HepG2 (cell line): ENCODE results near the gene NSMF. TPM values are rescaled to one million over a fixed set of nuclear protein-coding genes. Genes with fewer than 3 reads are reported as not detected.

Source experiments
- AGO1 ChIP-seq: fragments of 200-400 bp; formaldehyde crosslinking; IDR thresholded peaks from 2 replicates; pipeline ENCODE4 v1.6.1; 2017; ENCODE audit warnings: mild to moderate bottlenecking, low read depth, low read length, moderate library complexity; ENCODE audit not compliant: poor library complexity, severe bottlenecking
- FOXA1 ChIP-seq, 2 experiments: fragments of 450-650 bp in 1 of 2; sonication (generic) in 1 of 2; formaldehyde crosslinking in 1 of 2; IDR thresholded peaks; 2 replicates each; pipeline versions ENCODE4 v1.4.0 to v1.6.1; 2016 to 2020; ENCODE audit warnings: missing genetic modification reagents in 1 of 2
- KDM2A ChIP-seq: sonication (generic); formaldehyde crosslinking; IDR thresholded peaks from 2 replicates; pipeline ENCODE4 v1.4.0; 2020; ENCODE audit warnings: low read depth, missing genetic modification reagents, borderline replicate concordance
- MAZ ChIP-seq, 2 experiments: sonication (generic) in 1 of 2; formaldehyde crosslinking in 1 of 2; IDR thresholded peaks; 2 replicates each; pipeline versions ENCODE4 v1.5.0 to v1.6.1; 2012 to 2020; ENCODE audit warnings: low read depth in 2 of 2, mild to moderate bottlenecking in 2 of 2, borderline replicate concordance in 1 of 2, improper control_type of control experiment in 1 of 2, low read length in 1 of 2, missing genetic modification reagents in 1 of 2, moderate library complexity in 1 of 2
- MIER2 ChIP-seq: IDR thresholded peaks from 2 replicates; pipeline ENCODE4 v1.6.1; 2016; ENCODE audit warnings: missing biosample characterization, missing genetic modification reagents
- MTA1 ChIP-seq: sonication (generic); formaldehyde crosslinking; IDR thresholded peaks from 2 replicates; pipeline ENCODE4 v1.4.0; 2020; ENCODE audit warnings: missing genetic modification reagents, mild to moderate bottlenecking, borderline replicate concordance
- NFIB ChIP-seq: sonication (generic); formaldehyde crosslinking; IDR thresholded peaks from 2 replicates; pipeline ENCODE4 v1.9.0; 2021; ENCODE audit warnings: missing genetic modification reagents, mild to moderate bottlenecking, borderline replicate concordance
- NONO ChIP-seq, 2 experiments: fragments of 450-650 bp in 1 of 2; sonication (generic) in 1 of 2; formaldehyde crosslinking in 1 of 2; IDR thresholded peaks in 1 of 2; conservative IDR thresholded peaks in 1 of 2; 2 replicates each; pipeline versions ENCODE4 v1.6.1 to v1.8.0; 2017 to 2022; ENCODE audit warnings: mild to moderate bottlenecking in 1 of 2, missing genetic modification reagents in 1 of 2, moderate library complexity in 1 of 2
- PITX1 ChIP-seq: sonication (generic); formaldehyde crosslinking; IDR thresholded peaks from 2 replicates; pipeline ENCODE4 v1.5.1; 2020; ENCODE audit warnings: mild to moderate bottlenecking, missing genetic modification reagents
- TBX2 ChIP-seq: sonication (generic); formaldehyde crosslinking; IDR thresholded peaks from 2 replicates; pipeline ENCODE4 v1.5.0; 2020; ENCODE audit warnings: missing genetic modification reagents, mild to moderate bottlenecking, borderline replicate concordance
- TCF7L2 ChIP-seq: IDR thresholded peaks from 2 replicates; pipeline ENCODE4 v1.6.1; 2011; ENCODE audit warnings: mild to moderate bottlenecking, low read depth, low read length, moderate library complexity
- ZFP36 ChIP-seq: fragments of 150-350 bp; IDR thresholded peaks from 2 replicates; pipeline ENCODE4 v1.6.1; 2018; ENCODE audit warnings: borderline replicate concordance, low read length, low read depth; ENCODE audit not compliant: partially characterized antibody
- ZMAT3 ChIP-seq: sonication (generic); formaldehyde crosslinking; conservative IDR thresholded peaks from 2 replicates; pipeline ENCODE4 v1.7.0; 2021; ENCODE audit warnings: missing genetic modification reagents
- ZNF136 ChIP-seq: sonication (generic); formaldehyde crosslinking; IDR thresholded peaks from 2 replicates; pipeline ENCODE4 v1.8.1; 2022; ENCODE audit warnings: low read depth, mild to moderate bottlenecking, moderate library complexity, missing genetic modification reagents
- ZNF20 ChIP-seq: sonication (generic); formaldehyde crosslinking; IDR thresholded peaks from 2 replicates; pipeline ENCODE4 v1.4.0; 2020; ENCODE audit warnings: mild to moderate bottlenecking, moderate library complexity, missing genetic modification reagents
- ZNF788 ChIP-seq: sonication (generic); formaldehyde crosslinking; IDR thresholded peaks from 2 replicates; pipeline ENCODE4 v1.5.0; 2020; ENCODE audit warnings: mild to moderate bottlenecking, missing genetic modification reagents, borderline replicate concordance
- polyA plus RNA-seq, 8 experiments: library from polyadenylated mRNA; depleted of rRNA in 3 of 8; stranded (reverse) in 7 of 8; unstranded in 1 of 8; fragments of >200 nt; fragmentation: Illumina TruSeq in 4 of 8; extraction: Trizol in 4 of 8; gene quantifications; 2 replicates each; pipeline versions ENCODE4 v1.2.1 to v1.2.3, GENCODE V29; 2011 to 2016; ENCODE audit warnings: low read depth in 4 of 8, missing spikeins in 1 of 8, mixed read lengths in 1 of 8; ENCODE audit not compliant: insufficient read depth in 1 of 8
- total RNA-seq, 5 experiments: library from RNA; depleted of rRNA; stranded (reverse); fragments of >200 nt; fragmentation: Illumina TruSeq; extraction: Trizol; gene quantifications; 2 replicates each; pipeline ENCODE4 v1.2.3, GENCODE V29; 2016; ENCODE audit warnings: low read depth in 1 of 5
- TF ChIP-seq, protein P1 (sequence below): sonication (generic); formaldehyde crosslinking; IDR thresholded peaks from 2 replicates; pipeline ENCODE4 v1.4.0; 2020; ENCODE audit warnings: mild to moderate bottlenecking, missing genetic modification reagents
- TF ChIP-seq, protein P2 (sequence below): sonication (generic); formaldehyde crosslinking; IDR thresholded peaks from 2 replicates; pipeline ENCODE4 v1.5.0; 2020; ENCODE audit warnings: mild to moderate bottlenecking, missing genetic modification reagents
- TF ChIP-seq, protein P3 (sequence below): sonication (generic); formaldehyde crosslinking; IDR thresholded peaks from 2 replicates; pipeline ENCODE4 v1.9.0; 2021; ENCODE audit warnings: missing genetic modification reagents, mild to moderate bottlenecking, borderline replicate concordance

The NSMF gene
- total and polyA plus RNA-seq, 2 of the 13 experiments (the other 11 are each of a cell fraction or from before 2014, with no cell fraction given) = 44.3 to 183 TPM

DNA sequence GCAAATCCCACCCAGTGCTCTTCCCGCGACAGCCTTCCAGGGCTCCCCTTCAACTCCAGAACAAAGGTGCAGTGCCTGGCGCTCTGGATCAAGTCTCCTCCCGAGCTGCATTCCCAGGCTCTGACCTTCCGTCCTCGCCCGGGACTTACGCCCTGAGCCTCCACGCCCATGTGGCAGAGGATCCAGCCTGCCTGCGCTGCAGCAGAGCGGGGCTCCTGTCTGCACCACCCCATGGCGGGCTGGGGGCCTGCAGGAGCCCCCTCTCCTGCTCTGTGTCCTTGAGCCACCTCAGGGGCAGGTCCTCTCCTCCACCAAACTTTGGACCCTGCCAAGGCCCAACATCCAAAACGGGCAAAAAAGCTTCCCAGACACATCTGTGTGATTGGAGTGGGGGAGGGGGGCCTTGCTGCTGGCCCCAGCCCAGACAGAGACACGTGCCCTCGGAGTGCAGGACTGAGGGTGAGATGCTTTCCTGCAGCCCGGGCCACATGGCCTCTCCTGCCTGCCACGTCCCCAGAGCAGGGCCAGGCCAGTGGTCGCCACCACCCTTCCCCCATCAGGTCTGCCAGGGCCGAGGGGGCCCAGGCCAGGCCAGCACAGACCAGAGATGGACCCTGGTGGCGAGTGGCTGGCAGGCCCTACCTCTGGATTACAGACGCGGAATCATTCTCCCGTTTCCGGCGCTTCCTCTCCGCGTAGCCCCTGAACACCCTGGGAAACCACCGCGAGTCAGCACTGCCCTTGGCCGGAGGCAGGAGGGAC, 4.4 kb downstream of the NSMF start (continued):
- TF ChIP-seq, protein P1, sequence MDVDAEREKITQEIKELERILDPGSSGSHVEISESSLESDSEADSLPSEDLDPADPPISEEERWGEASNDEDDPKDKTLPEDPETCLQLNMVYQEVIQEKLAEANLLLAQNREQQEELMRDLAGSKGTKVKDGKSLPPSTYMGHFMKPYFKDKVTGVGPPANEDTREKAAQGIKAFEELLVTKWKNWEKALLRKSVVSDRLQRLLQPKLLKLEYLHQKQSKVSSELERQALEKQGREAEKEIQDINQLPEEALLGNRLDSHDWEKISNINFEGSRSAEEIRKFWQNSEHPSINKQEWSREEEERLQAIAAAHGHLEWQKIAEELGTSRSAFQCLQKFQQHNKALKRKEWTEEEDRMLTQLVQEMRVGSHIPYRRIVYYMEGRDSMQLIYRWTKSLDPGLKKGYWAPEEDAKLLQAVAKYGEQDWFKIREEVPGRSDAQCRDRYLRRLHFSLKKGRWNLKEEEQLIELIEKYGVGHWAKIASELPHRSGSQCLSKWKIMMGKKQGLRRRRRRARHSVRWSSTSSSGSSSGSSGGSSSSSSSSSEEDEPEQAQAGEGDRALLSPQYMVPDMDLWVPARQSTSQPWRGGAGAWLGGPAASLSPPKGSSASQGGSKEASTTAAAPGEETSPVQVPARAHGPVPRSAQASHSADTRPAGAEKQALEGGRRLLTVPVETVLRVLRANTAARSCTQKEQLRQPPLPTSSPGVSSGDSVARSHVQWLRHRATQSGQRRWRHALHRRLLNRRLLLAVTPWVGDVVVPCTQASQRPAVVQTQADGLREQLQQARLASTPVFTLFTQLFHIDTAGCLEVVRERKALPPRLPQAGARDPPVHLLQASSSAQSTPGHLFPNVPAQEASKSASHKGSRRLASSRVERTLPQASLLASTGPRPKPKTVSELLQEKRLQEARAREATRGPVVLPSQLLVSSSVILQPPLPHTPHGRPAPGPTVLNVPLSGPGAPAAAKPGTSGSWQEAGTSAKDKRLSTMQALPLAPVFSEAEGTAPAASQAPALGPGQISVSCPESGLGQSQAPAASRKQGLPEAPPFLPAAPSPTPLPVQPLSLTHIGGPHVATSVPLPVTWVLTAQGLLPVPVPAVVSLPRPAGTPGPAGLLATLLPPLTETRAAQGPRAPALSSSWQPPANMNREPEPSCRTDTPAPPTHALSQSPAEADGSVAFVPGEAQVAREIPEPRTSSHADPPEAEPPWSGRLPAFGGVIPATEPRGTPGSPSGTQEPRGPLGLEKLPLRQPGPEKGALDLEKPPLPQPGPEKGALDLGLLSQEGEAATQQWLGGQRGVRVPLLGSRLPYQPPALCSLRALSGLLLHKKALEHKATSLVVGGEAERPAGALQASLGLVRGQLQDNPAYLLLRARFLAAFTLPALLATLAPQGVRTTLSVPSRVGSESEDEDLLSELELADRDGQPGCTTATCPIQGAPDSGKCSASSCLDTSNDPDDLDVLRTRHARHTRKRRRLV (CRISPR knock-in tag) = peak; percentile 69
- TF ChIP-seq TBX2 (peak; percentile 88; the same call in 1 of the 2 replicates), ZNF788 (CRISPR knock-in tag) (peak; percentile 81), ZNF136 (CRISPR knock-in tag) (no peak), KDM2A (0 out of 2 replicates have a peak, but pooled peaks have one; percentile 16), FOXA1 (IDR thresholded peaks at IDR 0.05) (no peak), FOXA1 (CRISPR knock-in tag; IDR thresholded peaks at IDR 0.05) (0 out of 2 replicates have a peak, but pooled peaks have one; percentile 17), ZMAT3 (CRISPR knock-in tag) (peak; percentile 85), TCF7L2 (no peak), MIER2 (CRISPR knock-in tag) (peak; percentile 59; the same call in 1 of the 2 replicates), ZFP36 (no peak), MAZ (IDR thresholded peaks at IDR 0.05; ENCODE audit: borderline replicate concordance, low read depth, low read length) (peak; percentile 25; the same call in 1 of the 2 replicates), MAZ (CRISPR knock-in tag; IDR thresholded peaks at IDR 0.05; ENCODE audit: low read depth) (peak; percentile 76; the same call in 1 of the 2 replicates), MTA1 (CRISPR knock-in tag) (peak; percentile 93), NFIB (CRISPR knock-in tag) (no peak), PITX1 (CRISPR knock-in tag) (peak; percentile 82), NONO (IDR thresholded peaks at IDR 0.05) (no peak), NONO (CRISPR knock-in tag; conservative IDR thresholded peaks at IDR 0.05) (peak; percentile 69), AGO1 (no peak), ZNF20 (CRISPR knock-in tag) (no peak)
- TF ChIP-seq, protein P2, sequence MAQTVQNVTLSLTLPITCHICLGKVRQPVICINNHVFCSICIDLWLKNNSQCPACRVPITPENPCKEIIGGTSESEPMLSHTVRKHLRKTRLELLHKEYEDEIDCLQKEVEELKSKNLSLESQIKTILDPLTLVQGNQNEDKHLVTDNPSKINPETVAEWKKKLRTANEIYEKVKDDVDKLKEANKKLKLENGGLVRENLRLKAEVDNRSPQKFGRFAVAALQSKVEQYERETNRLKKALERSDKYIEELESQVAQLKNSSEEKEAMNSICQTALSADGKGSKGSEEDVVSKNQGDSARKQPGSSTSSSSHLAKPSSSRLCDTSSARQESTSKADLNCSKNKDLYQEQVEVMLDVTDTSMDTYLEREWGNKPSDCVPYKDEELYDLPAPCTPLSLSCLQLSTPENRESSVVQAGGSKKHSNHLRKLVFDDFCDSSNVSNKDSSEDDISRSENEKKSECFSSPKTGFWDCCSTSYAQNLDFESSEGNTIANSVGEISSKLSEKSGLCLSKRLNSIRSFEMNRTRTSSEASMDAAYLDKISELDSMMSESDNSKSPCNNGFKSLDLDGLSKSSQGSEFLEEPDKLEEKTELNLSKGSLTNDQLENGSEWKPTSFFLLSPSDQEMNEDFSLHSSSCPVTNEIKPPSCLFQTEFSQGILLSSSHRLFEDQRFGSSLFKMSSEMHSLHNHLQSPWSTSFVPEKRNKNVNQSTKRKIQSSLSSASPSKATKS (CRISPR knock-in tag) = no peak
- TF ChIP-seq, protein P3, sequence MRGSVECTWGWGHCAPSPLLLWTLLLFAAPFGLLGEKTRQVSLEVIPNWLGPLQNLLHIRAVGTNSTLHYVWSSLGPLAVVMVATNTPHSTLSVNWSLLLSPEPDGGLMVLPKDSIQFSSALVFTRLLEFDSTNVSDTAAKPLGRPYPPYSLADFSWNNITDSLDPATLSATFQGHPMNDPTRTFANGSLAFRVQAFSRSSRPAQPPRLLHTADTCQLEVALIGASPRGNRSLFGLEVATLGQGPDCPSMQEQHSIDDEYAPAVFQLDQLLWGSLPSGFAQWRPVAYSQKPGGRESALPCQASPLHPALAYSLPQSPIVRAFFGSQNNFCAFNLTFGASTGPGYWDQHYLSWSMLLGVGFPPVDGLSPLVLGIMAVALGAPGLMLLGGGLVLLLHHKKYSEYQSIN (CRISPR knock-in tag) = no peak
